Endothelial cell of umbilical vein (primary cell): ENCODE measurements around the gene CHRNE. TPM values are rescaled to one million over a fixed set of nuclear protein-coding genes. Genes with fewer than 3 reads are reported as not detected.

Experiments
- BruUV-seq: library from RNA; stranded (reverse); fragments of 400-500 nt; replicated peaks from 2 replicates; lab custom pipeline; 2021; lab: Mats Ljungman, UMichigan
- CTCF ChIA-PET: fragments of 300-600, 350-600 bp; sonication (Branson Sonifier 250); formaldehyde crosslinking; loops from one replicate; lab custom pipeline; 2021; ENCODE audit warnings: antibody characterized with exemption, inconsistent platforms; lab: Charles Lee
- POLR2A ChIA-PET: fragments of 300-600, 350-600 bp; sonication (Branson Sonifier 250); formaldehyde crosslinking; loops from one replicate; lab custom pipeline; 2021; ENCODE audit warnings: antibody characterized with exemption, inconsistent platforms; lab: Charles Lee
- DNase-seq: peaks from one replicate; pipeline ENCODE4 v3.0.0-alpha.2; 2011; ENCODE audit warnings: low read depth, low spot score
- FAIRE-seq: peaks from 2 replicates; lab custom pipeline; 2011; peaks lifted over from hg19 to GRCh38; lab: Jason Lieb, UNC
- H2AFZ ChIP-seq: 2 replicates; pipeline ENCODE4 v1.6.0; 2012; ENCODE audit warnings: low read depth, low read length, control low read depth, inconsistent platforms
- H3K27ac ChIP-seq: 2 replicates; pipeline ENCODE4 v1.5.1; 2011; ENCODE audit warnings: low read depth, mild to moderate bottlenecking, control low read depth, low read length, moderate library complexity; ENCODE audit not compliant: insufficient read depth
- H3K27me3 ChIP-seq, 2 experiments: 2 replicates each; pipeline versions ENCODE4 v1.6.0 to v1.6.1; 2011; ENCODE audit warnings: low read length in 2 of 2, mixed read lengths in 1 of 2; ENCODE audit not compliant: control insufficient read depth in 2 of 2, insufficient read depth in 2 of 2
- H3K36me3 ChIP-seq, 2 experiments: 2 replicates in 1 of 2; 3 replicates in 1 of 2; pipeline ENCODE4 v1.5.1; 2011; ENCODE audit warnings: low read length in 2 of 2, mild to moderate bottlenecking in 1 of 2, moderate library complexity in 1 of 2; ENCODE audit not compliant: control insufficient read depth in 2 of 2, insufficient read depth in 2 of 2; ENCODE audit errors: extremely low read depth in 1 of 2
- H3K4me1 ChIP-seq: 3 replicates; pipeline ENCODE4 v1.5.1; 2011; ENCODE audit warnings: mild to moderate bottlenecking, low read length; ENCODE audit not compliant: control insufficient read depth, insufficient read depth; ENCODE audit errors: extremely low read depth
- H3K4me2 ChIP-seq: 2 replicates; pipeline ENCODE4 v1.6.1; 2011; ENCODE audit warnings: low read length, control low read depth, mixed read lengths; ENCODE audit not compliant: insufficient read depth
- H3K4me3 ChIP-seq, 3 experiments: fragments of 200-600 bp in 1 of 3; sonication (generic), shearing (Covaris generic) in 1 of 3; replicated peaks in 1 of 3; 2 replicates each; pipeline ENCODE4 v1.5.1; 2011 to 2016; ENCODE audit warnings: control low read depth in 3 of 3, low read length in 3 of 3, mild to moderate bottlenecking in 2 of 3, inconsistent platforms in 1 of 3, low read depth in 1 of 3, moderate library complexity in 1 of 3; ENCODE audit not compliant: insufficient read depth in 1 of 3
- H3K79me2 ChIP-seq: 2 replicates; pipeline ENCODE4 v1.6.0; 2012; ENCODE audit warnings: low read length, inconsistent platforms; ENCODE audit not compliant: control insufficient read depth, insufficient read depth
- H3K9ac ChIP-seq: replicated peaks from 2 replicates; pipeline ENCODE3; 2011; ENCODE audit warnings: low read length, control low read depth; ENCODE audit not compliant: insufficient read depth; ENCODE audit errors: extremely low read depth
- H3K9me1 ChIP-seq: replicated peaks from 3 replicates; pipeline ENCODE4 v1.6.0; 2011; ENCODE audit warnings: mild to moderate bottlenecking, low read length; ENCODE audit not compliant: control insufficient read depth, insufficient read depth; ENCODE audit errors: extremely low read depth
- H3K9me3 ChIP-seq: replicated peaks from 2 replicates; pipeline ENCODE4 v1.5.1; 2012; ENCODE audit warnings: low read length, inconsistent platforms; ENCODE audit not compliant: control insufficient read depth, insufficient read depth
- H4K20me1 ChIP-seq: replicated peaks from 2 replicates; pipeline ENCODE3; 2011; ENCODE audit warnings: mild to moderate bottlenecking, low read length; ENCODE audit not compliant: control insufficient read depth, insufficient read depth; ENCODE audit errors: extremely low read depth
- EZH2 ChIP-seq: IDR thresholded peaks from 2 replicates; pipeline ENCODE4 v1.6.1; 2012; ENCODE audit warnings: borderline replicate concordance, low read depth, mild to moderate bottlenecking, moderate library complexity, low read length, inconsistent platforms; ENCODE audit not compliant: severe bottlenecking
- FOS ChIP-seq: IDR thresholded peaks from 2 replicates; pipeline ENCODE4 v1.6.1; 2011; ENCODE audit warnings: mild to moderate bottlenecking, low read length, moderate library complexity, borderline replicate concordance; ENCODE audit not compliant: insufficient read depth
- JUN ChIP-seq: IDR thresholded peaks from 2 replicates; pipeline ENCODE4 v1.6.1; 2011; ENCODE audit warnings: borderline replicate concordance, low read depth; ENCODE audit not compliant: insufficient read length, insufficient read depth
- POLR2A ChIP-seq: IDR thresholded peaks from 2 replicates; pipeline ENCODE4 v1.6.1; 2012; ENCODE audit warnings: low read depth, mild to moderate bottlenecking, control low read depth, low read length
- POLR2AphosphoS5 ChIP-seq: IDR thresholded peaks from 2 replicates; pipeline ENCODE4 v1.6.1; 2012; ENCODE audit warnings: low read depth, mild to moderate bottlenecking, control low read depth, low read length, moderate library complexity; ENCODE audit not compliant: insufficient read depth
- dilution Hi-C: fragments of 300-500 bp; cut with MboI; formaldehyde crosslinking; loops from one replicate; pipeline ENCODE4 v1.15.0; 2019; ENCODE audit warnings: low sequenced_read_pairs; ENCODE audit not compliant: extremely low pct_ligation_motif_present
- intact Hi-C: fragments of 100-400 bp; cut with micrococcal nuclease; formaldehyde crosslinking; loops from one replicate; pipeline ENCODE4 v1.10.0; 2022
- polyA plus RNA-seq, 4 experiments: library from polyadenylated mRNA; depleted of rRNA in 3 of 4; stranded (reverse) in 3 of 4; unstranded in 1 of 4; fragments of >200 nt; gene quantifications; 2 replicates each; pipeline versions ENCODE4 v1.2.1 to v1.2.3, GENCODE V29; 2011 to 2012; ENCODE audit warnings: missing spikeins in 1 of 4
- total RNA-seq: library from RNA; stranded (reverse); gene quantifications from 2 replicates; pipeline ENCODE4 v1.2.3, GENCODE V29; 2021
- TF ChIP-seq, protein P1 (sequence below), 2 donors: IDR thresholded peaks; 1 replicate in 1 of 2; 2 replicates in 1 of 2; pipeline ENCODE4 v1.5.1; 2011; ENCODE audit warnings: low read length in 2 of 2, mild to moderate bottlenecking in 2 of 2, moderate library complexity in 2 of 2, control low read depth in 1 of 2, inconsistent platforms in 1 of 2, low read depth in 1 of 2; ENCODE audit not compliant: insufficient read depth in 1 of 2; ENCODE audit errors: extremely low read depth in 1 of 2

The CHRNE gene
- total and polyA plus RNA-seq, 2 donors (not counting 3 experiments of a cell fraction or from before 2014, with no cell fraction given), result 0.84 to 1.1 TPM

DNA sequence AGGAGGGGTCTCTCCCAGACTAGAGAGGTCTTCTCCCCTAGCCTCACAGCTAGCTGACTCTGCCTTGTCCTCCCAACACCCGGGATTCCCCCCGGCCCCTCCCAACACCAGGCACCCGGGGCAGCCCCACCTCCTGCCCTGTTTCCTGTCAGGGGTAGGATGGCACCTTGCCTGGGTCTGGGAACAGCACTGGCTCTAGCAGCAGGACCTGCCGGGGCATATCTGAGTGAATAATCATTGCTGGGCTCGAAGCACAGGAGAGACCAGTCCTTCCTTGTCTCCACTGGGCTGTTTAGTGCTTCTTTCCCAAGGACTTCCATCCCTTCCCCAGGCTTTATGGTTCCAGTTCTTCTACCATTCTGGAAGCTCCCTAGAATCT, 44.0 kb downstream of the CHRNE start:
- no peaks in the 10 kb centered on the region for H3K9me1 ChIP-seq
- peaks cover 0 to 2% of the 10 kb centered on the region in 2 experiments for H3K36me3 ChIP-seq
- H3K4me2 ChIP-seq, result peak overlapping the region; percentile 83
- no peaks in the 10 kb centered on the region for H3K9me3 ChIP-seq
- BruUV-seq, result no TSS peak
- H3K27ac ChIP-seq, result peak overlapping the region; percentile 79
- H3K27me3 ChIP-seq, result no peaks in the 10 kb centered on the region
- peaks cover 34% of the 10 kb centered on the region for H3K79me2 ChIP-seq
- H4K20me1 ChIP-seq, result no peaks in the 10 kb centered on the region
- H3K9ac ChIP-seq, result peak overlapping the region; percentile 28
- ChIA-PET CTCF (interaction anchor here (1.1 to 2.4 kb wide), 9 partner anchors 9 to 292 kb away, joined by 4 to 14 read pairs (median 7); partner anchors contain the start of genes ARRB2, GLTPD2, MINK1 and PLD2), POLR2A (interaction anchor here (0.6 to 1.6 kb wide), 3 partner anchors 63 to 256 kb away, joined by 5 to 7 read pairs (median 5); partner anchors contain the start of gene PSMB6)
- intact Hi-C loops, result loop anchor here (1.0 to 2.0 kb wide), 2 partner anchors 25 to 62 kb away; partner anchors contain the start of gene PSMB6
- H3K4me3 ChIP-seq, result peak overlapping the region in 1 of 3 experiments; percentile 48
- TF ChIP-seq, protein P1, sequence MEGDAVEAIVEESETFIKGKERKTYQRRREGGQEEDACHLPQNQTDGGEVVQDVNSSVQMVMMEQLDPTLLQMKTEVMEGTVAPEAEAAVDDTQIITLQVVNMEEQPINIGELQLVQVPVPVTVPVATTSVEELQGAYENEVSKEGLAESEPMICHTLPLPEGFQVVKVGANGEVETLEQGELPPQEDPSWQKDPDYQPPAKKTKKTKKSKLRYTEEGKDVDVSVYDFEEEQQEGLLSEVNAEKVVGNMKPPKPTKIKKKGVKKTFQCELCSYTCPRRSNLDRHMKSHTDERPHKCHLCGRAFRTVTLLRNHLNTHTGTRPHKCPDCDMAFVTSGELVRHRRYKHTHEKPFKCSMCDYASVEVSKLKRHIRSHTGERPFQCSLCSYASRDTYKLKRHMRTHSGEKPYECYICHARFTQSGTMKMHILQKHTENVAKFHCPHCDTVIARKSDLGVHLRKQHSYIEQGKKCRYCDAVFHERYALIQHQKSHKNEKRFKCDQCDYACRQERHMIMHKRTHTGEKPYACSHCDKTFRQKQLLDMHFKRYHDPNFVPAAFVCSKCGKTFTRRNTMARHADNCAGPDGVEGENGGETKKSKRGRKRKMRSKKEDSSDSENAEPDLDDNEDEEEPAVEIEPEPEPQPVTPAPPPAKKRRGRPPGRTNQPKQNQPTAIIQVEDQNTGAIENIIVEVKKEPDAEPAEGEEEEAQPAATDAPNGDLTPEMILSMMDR (IDR thresholded peaks at IDR 0.05; ENCODE audit: extremely low read depth in 1 of 2, insufficient read depth in 1 of 2, low read depth in 1 of 2, low read length in 2 of 2), result no peak
- TF ChIP-seq JUN (no peak), POLR2A (peak; percentile 40), POLR2AphosphoS5 (peak; percentile 53), FOS (no peak), EZH2 (no peak)
- peaks cover 47% of the 10 kb centered on the region for H3K4me1 ChIP-seq
- DNase-seq (peak; percentile 69), FAIRE-seq (no peak)
- H2AFZ ChIP-seq, result peak overlapping the region; percentile 7
- dilution Hi-C loops, result no loop called here
